Fibroblast of the aortic adventitia (primary cell): ENCODE measurements around the gene GRIK1. TPM values are rescaled to one million over a fixed set of nuclear protein-coding genes. Genes with fewer than 3 reads are reported as not detected.

Experiments used
- DNase-seq: peaks from one replicate; pipeline ENCODE4 v3.0.0-alpha.2; 2010; ENCODE audit warnings: low read depth
- H3K4me3 ChIP-seq: 2 replicates; pipeline ENCODE4 v1.5.1; 2011; ENCODE audit warnings: low read depth, mild to moderate bottlenecking, control low read depth, low read length, moderate library complexity
- total RNA-seq: library from RNA; depleted of rRNA; stranded (reverse); fragments of >200 nt; gene quantifications from 2 replicates; pipeline ENCODE4 v1.2.3, GENCODE V29; 2012; ENCODE audit warnings: low replicate concordance
- TF ChIP-seq, protein P1 (sequence below): IDR thresholded peaks from 2 replicates; pipeline ENCODE4 v1.5.1; 2011; ENCODE audit warnings: mild to moderate bottlenecking, low read length, control low read depth, inconsistent platforms; ENCODE audit not compliant: insufficient read depth

GRIK1 gene
- total RNA-seq, 1 donor = 0.81 TPM

DNA sequence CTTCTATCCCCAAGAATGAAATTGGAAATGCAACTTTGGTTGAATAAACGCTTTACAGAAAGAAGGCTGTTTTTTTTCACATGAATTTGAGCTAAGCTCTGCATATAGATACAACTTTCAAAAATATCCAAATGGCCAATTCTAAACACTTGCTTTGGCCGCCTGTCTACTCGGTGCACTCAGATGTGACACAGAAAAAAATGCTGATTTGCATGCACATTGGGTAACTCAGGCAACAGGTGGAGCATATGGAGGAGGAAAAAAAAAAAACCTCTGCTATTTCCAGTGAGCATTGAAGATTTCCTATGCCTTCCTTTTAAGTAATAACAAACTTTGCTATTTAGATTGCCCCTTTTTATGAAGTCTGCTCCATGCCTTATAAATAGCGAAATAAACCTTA, 262.5 kb downstream of the GRIK1 start:
- no peak overlapping the region for H3K4me3 ChIP-seq
- no peak for DNase-seq
- TF ChIP-seq, protein P1, sequence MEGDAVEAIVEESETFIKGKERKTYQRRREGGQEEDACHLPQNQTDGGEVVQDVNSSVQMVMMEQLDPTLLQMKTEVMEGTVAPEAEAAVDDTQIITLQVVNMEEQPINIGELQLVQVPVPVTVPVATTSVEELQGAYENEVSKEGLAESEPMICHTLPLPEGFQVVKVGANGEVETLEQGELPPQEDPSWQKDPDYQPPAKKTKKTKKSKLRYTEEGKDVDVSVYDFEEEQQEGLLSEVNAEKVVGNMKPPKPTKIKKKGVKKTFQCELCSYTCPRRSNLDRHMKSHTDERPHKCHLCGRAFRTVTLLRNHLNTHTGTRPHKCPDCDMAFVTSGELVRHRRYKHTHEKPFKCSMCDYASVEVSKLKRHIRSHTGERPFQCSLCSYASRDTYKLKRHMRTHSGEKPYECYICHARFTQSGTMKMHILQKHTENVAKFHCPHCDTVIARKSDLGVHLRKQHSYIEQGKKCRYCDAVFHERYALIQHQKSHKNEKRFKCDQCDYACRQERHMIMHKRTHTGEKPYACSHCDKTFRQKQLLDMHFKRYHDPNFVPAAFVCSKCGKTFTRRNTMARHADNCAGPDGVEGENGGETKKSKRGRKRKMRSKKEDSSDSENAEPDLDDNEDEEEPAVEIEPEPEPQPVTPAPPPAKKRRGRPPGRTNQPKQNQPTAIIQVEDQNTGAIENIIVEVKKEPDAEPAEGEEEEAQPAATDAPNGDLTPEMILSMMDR = no peak

DNA sequence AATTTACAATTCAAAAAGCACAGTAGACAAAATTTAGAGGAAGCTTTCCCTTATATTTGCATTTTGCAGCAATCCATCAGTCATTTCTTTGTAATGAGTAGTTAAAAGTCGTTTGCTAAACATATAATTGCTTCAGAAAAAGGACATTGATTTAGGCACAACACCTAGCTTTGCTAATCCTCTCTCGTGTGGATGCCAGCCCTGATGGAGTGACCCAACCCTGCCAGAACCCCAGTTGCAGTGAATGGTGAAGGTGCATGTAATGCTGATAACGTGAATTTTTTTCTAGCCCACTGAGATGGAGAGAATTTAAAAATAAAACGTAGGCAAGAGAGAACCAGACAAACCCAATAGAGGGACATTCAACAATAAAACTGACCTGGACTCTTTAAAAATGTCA, 263.4 kb downstream of the GRIK1 start:
- TF ChIP-seq, protein P1 = no peak
- no peak overlapping the region for H3K4me3 ChIP-seq
- no peak for DNase-seq

DNA sequence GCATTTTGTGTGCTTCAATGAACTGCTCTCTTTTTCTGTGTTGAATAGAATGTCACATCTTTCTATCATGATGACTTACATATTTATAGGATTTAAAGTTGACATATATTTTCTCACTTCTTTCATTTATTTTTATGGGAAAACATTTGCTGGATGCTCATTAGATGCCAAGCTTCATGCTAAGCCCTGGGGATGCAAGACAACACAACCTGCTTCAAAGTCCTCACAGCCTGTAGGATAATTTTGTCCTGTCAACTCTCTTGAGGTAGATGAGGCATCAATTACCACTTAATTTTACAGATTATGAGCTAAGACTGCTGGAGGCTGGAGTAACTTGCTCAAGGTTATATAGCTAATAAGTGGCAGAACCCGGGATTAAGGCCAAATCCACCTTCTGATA, 264.3 kb downstream of the GRIK1 start:
- TF ChIP-seq, protein P1 = no peak
- DNase-seq = no peak

DNA sequence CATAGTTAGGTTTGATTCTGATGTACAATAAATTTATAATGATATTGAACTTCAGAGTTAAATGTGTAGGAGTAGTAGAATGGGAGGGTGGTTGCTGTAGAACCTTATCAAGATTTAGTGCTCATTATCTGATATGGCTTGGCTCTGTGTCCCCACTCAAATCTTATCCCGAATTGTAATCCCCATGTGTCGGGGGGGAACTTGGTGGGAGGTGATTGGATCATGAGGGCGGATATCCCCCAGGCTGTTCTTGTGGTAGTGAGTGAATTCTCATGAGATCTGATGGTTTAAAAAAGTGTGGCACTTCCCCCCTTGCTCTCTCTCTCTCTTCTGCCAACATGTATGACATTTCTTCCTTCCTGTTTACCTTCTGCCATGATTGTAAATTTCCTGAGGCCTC, 265.5 kb downstream of the GRIK1 start:
- TF ChIP-seq, protein P1 = no peak
- no peak overlapping the region for H3K4me3 ChIP-seq
- no peak for DNase-seq

More for the DNA sequence above, 264.3 kb downstream of the GRIK1 start:
- H3K4me3 ChIP-seq = no peak overlapping the region

DNA sequence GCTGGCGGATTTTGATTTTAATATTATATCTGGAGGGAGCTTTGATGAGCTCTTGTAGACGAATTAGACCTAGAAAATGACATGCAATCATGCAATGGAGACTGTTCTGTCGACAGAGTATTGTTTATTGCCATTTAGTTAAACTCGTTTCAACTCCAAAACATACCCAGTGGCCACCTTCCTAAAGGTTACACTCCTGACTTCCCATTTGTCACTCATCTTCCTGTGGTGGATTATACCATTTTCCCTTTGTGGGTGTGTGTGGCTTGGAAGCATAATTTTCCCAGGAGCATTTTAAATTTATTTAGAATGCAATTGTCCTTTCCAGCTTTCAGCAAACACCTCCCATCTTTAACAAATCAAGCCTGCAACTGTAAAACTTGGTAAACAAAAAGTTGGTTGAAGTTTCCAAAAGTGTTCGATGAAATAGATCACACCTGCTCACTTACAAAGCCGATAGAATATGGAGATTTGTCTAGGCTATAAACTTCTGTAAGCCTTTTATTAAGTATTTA, 266.6 kb downstream of the GRIK1 start:
- TF ChIP-seq, protein P1 = no peak
- no peak overlapping the region for H3K4me3 ChIP-seq
- DNase-seq = no peak

DNA sequence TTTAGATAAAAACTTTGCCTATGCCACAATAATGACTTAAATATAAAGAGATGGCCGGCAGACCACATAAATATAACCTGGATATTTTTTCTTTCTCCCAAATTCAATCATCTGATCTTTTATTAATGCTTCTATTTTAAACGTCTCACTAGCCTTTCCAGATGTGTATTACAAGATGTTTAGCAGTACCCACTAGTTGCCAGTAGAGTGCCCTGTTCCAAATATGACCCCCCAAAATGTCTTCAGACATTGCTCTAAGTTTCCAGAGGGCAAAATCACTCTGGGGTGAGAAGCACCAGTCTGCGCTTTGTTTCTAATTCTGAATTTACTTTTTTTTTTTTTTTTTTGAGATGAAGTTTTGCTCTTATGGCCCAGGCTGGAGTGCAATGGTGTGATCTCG, 268.1 kb downstream of the GRIK1 start:
- TF ChIP-seq, protein P1 = no peak
- DNase-seq = no peak
- no peak overlapping the region for H3K4me3 ChIP-seq

DNA sequence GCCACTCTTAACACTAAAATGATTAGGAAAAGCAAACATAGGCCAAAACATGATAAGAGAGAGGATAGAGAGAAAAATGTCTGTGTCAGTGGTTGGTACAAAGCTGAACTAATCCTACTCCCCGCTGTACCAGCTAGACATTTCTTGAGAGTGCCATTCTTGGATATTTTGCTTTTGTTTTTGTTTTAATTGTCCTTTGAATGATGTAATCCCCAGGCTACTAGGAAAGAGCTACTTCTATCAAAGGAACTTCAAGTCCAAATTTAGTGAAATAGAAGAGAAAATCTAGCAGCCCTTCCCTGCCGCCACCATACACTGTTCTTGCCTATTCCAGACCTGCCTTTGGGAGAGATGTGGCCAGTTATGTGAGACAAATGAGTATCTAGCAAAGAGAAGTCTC, 269.6 kb downstream of the GRIK1 start:
- H3K4me3 ChIP-seq = no peak overlapping the region
- TF ChIP-seq, protein P1 = no peak
- DNase-seq = no peak
